Smooth muscle cell (in vitro differentiated cells): ENCODE measurements around the gene RRM2. TPM values are rescaled to one million over a fixed set of nuclear protein-coding genes. Genes with fewer than 3 reads are reported as not detected.

Source experiments
- DNase-seq: peaks from one replicate; lab custom pipeline; 2025; ENCODE audit not compliant: unreplicated experiment; lab: John Stamatoyannopoulos, UW
- H2AFZ ChIP-seq: fragments of 200-600 bp; sonication (generic); 2 replicates; pipeline ENCODE4 v1.6.0; 2016; ENCODE audit warnings: antibody characterized with exemption, low read depth, mild to moderate bottlenecking
- H3F3A ChIP-seq: fragments of 200-600 bp; sonication (generic); 2 replicates; pipeline ENCODE4 v1.6.0; 2017; ENCODE audit warnings: antibody characterized with exemption, low read depth
- H3K27ac ChIP-seq: fragments of 200-600 bp; sonication (generic); 2 replicates; pipeline ENCODE4 v1.5.1; 2016; ENCODE audit warnings: low read depth, mild to moderate bottlenecking
- H3K27me3 ChIP-seq: fragments of 200-600 bp; sonication (generic); 2 replicates; pipeline ENCODE4 v1.6.1; 2016; ENCODE audit warnings: low read depth, mild to moderate bottlenecking
- H3K36me3 ChIP-seq: fragments of 200-600 bp; sonication (generic); 2 replicates; pipeline ENCODE4 v1.5.1; 2016; ENCODE audit warnings: low read depth
- H3K4me1 ChIP-seq: fragments of 200-600 bp; sonication (generic); 2 replicates; pipeline ENCODE4 v1.5.1; 2016; ENCODE audit warnings: low read depth
- H3K4me2 ChIP-seq: fragments of 200-600 bp; sonication (generic); 2 replicates; pipeline ENCODE4 v1.6.0; 2016; ENCODE audit warnings: mild to moderate bottlenecking
- H3K4me3 ChIP-seq: fragments of 200-600 bp; sonication (generic); 2 replicates; pipeline ENCODE4 v1.5.1; 2016; ENCODE audit warnings: mild to moderate bottlenecking
- H3K79me2 ChIP-seq: fragments of 200-600 bp; sonication (generic); 2 replicates; pipeline ENCODE4 v1.6.0; 2016; ENCODE audit warnings: low read depth, mild to moderate bottlenecking
- H3K9ac ChIP-seq: fragments of 200-600 bp; sonication (generic); 2 replicates; pipeline ENCODE4 v1.6.0; 2016; ENCODE audit warnings: low read depth
- H3K9me3 ChIP-seq: fragments of 200-600 bp; sonication (generic); replicated peaks from 2 replicates; pipeline ENCODE4 v1.5.1; 2016; ENCODE audit warnings: low read depth
- H4K20me1 ChIP-seq: fragments of 200-600 bp; sonication (generic); 2 replicates; pipeline ENCODE4 v1.6.0; 2016; ENCODE audit warnings: low read depth
- CTCF ChIP-seq: fragments of 200-600 bp; sonication (generic); IDR thresholded peaks from 2 replicates; pipeline ENCODE4 v1.5.1; 2017; ENCODE audit warnings: borderline replicate concordance, mild to moderate bottlenecking, antibody characterized with exemption; ENCODE audit not compliant: insufficient read depth, poor library complexity, severe bottlenecking
- WGBS: methylation state at CpG from one replicate; pipeline ENCODE4 v1.1.7; 2016; ENCODE audit warnings: low lambda C conversion rate; 5-methylcytosine and 5-hydroxymethylcytosine counted together
- polyA plus RNA-seq: library from polyadenylated mRNA; unstranded; fragments of >200 nt; fragmentation: Nextera tagmentation; extraction: Ambion mirVana; gene quantifications from 2 replicates; pipeline ENCODE4 v1.2.1, GENCODE V29; 2016
- total RNA-seq: library from RNA; depleted of rRNA; stranded (reverse); fragments of >200 nt; gene quantifications from 2 replicates; pipeline ENCODE4 v1.2.3, GENCODE V29; 2014

Gene RRM2
- total and polyA plus RNA-seq, 2 experiments from 2014 or later: 22.7 to 102 TPM

- H3K9ac ChIP-seq: no peak overlapping the region
- TF ChIP-seq CTCF: no peak
- H3K4me3 ChIP-seq: no peak overlapping the region
- H3K4me2 ChIP-seq: no peak overlapping the region
- no peaks in the 10 kb centered on the region for H3K27me3 ChIP-seq
- no peaks in the 10 kb centered on the region for H3F3A ChIP-seq
- H3K4me1 ChIP-seq: no peaks in the 10 kb centered on the region
- H3K27ac ChIP-seq: no peak overlapping the region
- H4K20me1 ChIP-seq: no peaks in the 10 kb centered on the region
- no peak for DNase-seq
- H3K36me3 ChIP-seq: no peaks in the 10 kb centered on the region
- no peaks in the 10 kb centered on the region for H3K9me3 ChIP-seq
- H2AFZ ChIP-seq: no peak overlapping the region
- WGBS: 82% methylated on average over 6 of the region's 6 CpGs
- H3K79me2 ChIP-seq: no peaks in the 10 kb centered on the region
Measured at GRCh38 chr2:10159086-10159485, 36.5 kb downstream of the RRM2 start.

GRCh38 chr2:10159581-10160131, 37.1 kb downstream of the RRM2 start:
- DNase-seq: no peak
- Histone ChIP-seq H3K36me3 (no peaks in the 10 kb centered on the region), H3K27ac (no peak overlapping the region), H3K9me3 (no peaks in the 10 kb centered on the region), H3K4me1 (no peaks in the 10 kb centered on the region), H3K4me2 (no peak overlapping the region), H3K9ac (no peak overlapping the region), H3K4me3 (no peak overlapping the region), H4K20me1 (no peaks in the 10 kb centered on the region), H3F3A (no peaks in the 10 kb centered on the region), H3K27me3 (no peaks in the 10 kb centered on the region), H2AFZ (no peak overlapping the region), H3K79me2 (no peaks in the 10 kb centered on the region)
- TF ChIP-seq CTCF: no peak
- 68% methylated on average over 11 of the region's 11 CpGs for WGBS

GRCh38 chr2:10160203-10160955, 37.8 kb downstream of the RRM2 start:
- Histone ChIP-seq H3K4me2 (no peak overlapping the region), H4K20me1 (no peaks in the 10 kb centered on the region), H3K9me3 (no peaks in the 10 kb centered on the region), H3K27me3 (no peaks in the 10 kb centered on the region), H3K4me1 (no peaks in the 10 kb centered on the region), H3K79me2 (no peaks in the 10 kb centered on the region), H3K9ac (no peak overlapping the region), H3K4me3 (no peak overlapping the region), H3F3A (no peaks in the 10 kb centered on the region), H2AFZ (no peak overlapping the region), H3K27ac (no peak overlapping the region), H3K36me3 (no peaks in the 10 kb centered on the region)
- no peak for DNase-seq
- WGBS: 93% methylated on average over 12 of the region's 13 CpGs
- TF ChIP-seq CTCF: no peak
